Caco-2 (cell line): ENCODE data around the gene MORN1. TPM values are rescaled to one million over a fixed set of nuclear protein-coding genes. Genes with fewer than 3 reads are reported as not detected.

Source experiments
- BruUV-seq: library from RNA; stranded (reverse); fragments of 400-500 nt; replicated peaks from 2 replicates; lab custom pipeline; 2021; lab: Mats Ljungman, UMichigan
- CTCF ChIA-PET: fragments of 300-600 bp; sonication (Branson Sonifier 250); formaldehyde crosslinking; loops from one replicate; lab custom pipeline; 2022; ENCODE audit warnings: antibody characterized with exemption; lab: Charles Lee
- POLR2A ChIA-PET: fragments of 300-600 bp; sonication (Branson Sonifier 250); formaldehyde crosslinking; loops from one replicate; lab custom pipeline; 2022; ENCODE audit warnings: antibody characterized with exemption; lab: Charles Lee
- DNase-seq, 2 experiments: peaks; one replicate each; pipeline versions ENCODE4 v3.0.0 to v3.0.0-alpha.2; 2020 to 2022
- H3K27me3 ChIP-seq: replicated peaks from 2 replicates; pipeline ENCODE4 v1.6.0; 2011; ENCODE audit warnings: low read length; ENCODE audit not compliant: control insufficient read depth, insufficient read depth
- H3K36me3 ChIP-seq: 2 replicates; pipeline ENCODE4 v1.5.1; 2011; ENCODE audit warnings: low read length; ENCODE audit not compliant: control insufficient read depth, insufficient read depth
- H3K4me1 ChIP-seq: fragments of 250-450 bp; sonication (Bioruptor Pico); 2 replicates; pipeline ENCODE4 v1.5.1; 2020; ENCODE audit warnings: mild to moderate bottlenecking
- H3K4me3 ChIP-seq: 2 replicates; pipeline ENCODE4 v1.5.1; 2011; ENCODE audit warnings: low read depth, mild to moderate bottlenecking, control low read depth, low read length
- H3K9me3 ChIP-seq: fragments of 250-450 bp; sonication (Bioruptor Pico); 2 replicates; pipeline ENCODE4 v1.5.1; 2020; ENCODE audit warnings: mild to moderate bottlenecking, moderate library complexity
- H3K27ac Mint-ChIP-seq: one replicate; pipeline ENCODE4 v1.8.0; 2022; ENCODE audit warnings: mixed read lengths; ENCODE audit not compliant: unreplicated experiment
- H3K27me3 Mint-ChIP-seq: one replicate; pipeline ENCODE4 v1.8.0; 2022; ENCODE audit warnings: mixed read lengths; ENCODE audit not compliant: insufficient read depth, unreplicated experiment
- H3K36me3 Mint-ChIP-seq: one replicate; pipeline ENCODE4 v1.8.0; 2022; ENCODE audit warnings: mild to moderate bottlenecking, mixed read lengths; ENCODE audit not compliant: insufficient read depth, unreplicated experiment
- H3K4me1 Mint-ChIP-seq: one replicate; pipeline ENCODE4 v1.8.0; 2022; ENCODE audit warnings: low read depth, mixed read lengths; ENCODE audit not compliant: unreplicated experiment
- H3K4me3 Mint-ChIP-seq: one replicate; pipeline ENCODE4 v1.8.0; 2022; ENCODE audit warnings: mild to moderate bottlenecking, moderate library complexity, mixed read lengths; ENCODE audit not compliant: unreplicated experiment
- H3K9me3 Mint-ChIP-seq: one replicate; pipeline ENCODE4 v1.8.0; 2022; ENCODE audit warnings: mixed read lengths; ENCODE audit not compliant: unreplicated experiment
- intact Hi-C: fragments of 100-400 bp; cut with micrococcal nuclease; formaldehyde crosslinking; loops from one replicate; pipeline ENCODE4 v1.10.0; 2022; ENCODE audit not compliant: unreplicated experiment
- total RNA-seq: library from RNA; stranded (reverse); gene quantifications from 2 replicates; pipeline ENCODE4 v1.2.3, GENCODE V29; 2022
- TF ChIP-seq, protein P1 (sequence below), 2 experiments: fragments of 200-600 bp in 1 of 2; IDR thresholded peaks; 1 replicate in 1 of 2; 2 replicates in 1 of 2; pipeline versions ENCODE4 v1.5.1 to v1.8.0; 2011 to 2022; ENCODE audit warnings: antibody characterized with exemption in 1 of 2, control low read depth in 1 of 2, inconsistent platforms in 1 of 2, low read depth in 1 of 2, low read length in 1 of 2, mild to moderate bottlenecking in 1 of 2, moderate library complexity in 1 of 2; ENCODE audit not compliant: insufficient read depth in 1 of 2, severe bottlenecking in 1 of 2, unreplicated experiment in 1 of 2

Gene MORN1
- total RNA-seq, 1 experiment from 2014 or later = 8.6 TPM

- Mint-ChIP-seq H3K4me1 (no peaks in the 10 kb centered on the region), H3K9me3 (no peaks in the 10 kb centered on the region), H3K36me3 (no peaks in the 10 kb centered on the region), H3K27ac (no peak overlapping the region), H3K4me3 (no peak overlapping the region), H3K27me3 (peaks cover 6% of the 10 kb centered on the region)
- TF ChIP-seq, protein P1, sequence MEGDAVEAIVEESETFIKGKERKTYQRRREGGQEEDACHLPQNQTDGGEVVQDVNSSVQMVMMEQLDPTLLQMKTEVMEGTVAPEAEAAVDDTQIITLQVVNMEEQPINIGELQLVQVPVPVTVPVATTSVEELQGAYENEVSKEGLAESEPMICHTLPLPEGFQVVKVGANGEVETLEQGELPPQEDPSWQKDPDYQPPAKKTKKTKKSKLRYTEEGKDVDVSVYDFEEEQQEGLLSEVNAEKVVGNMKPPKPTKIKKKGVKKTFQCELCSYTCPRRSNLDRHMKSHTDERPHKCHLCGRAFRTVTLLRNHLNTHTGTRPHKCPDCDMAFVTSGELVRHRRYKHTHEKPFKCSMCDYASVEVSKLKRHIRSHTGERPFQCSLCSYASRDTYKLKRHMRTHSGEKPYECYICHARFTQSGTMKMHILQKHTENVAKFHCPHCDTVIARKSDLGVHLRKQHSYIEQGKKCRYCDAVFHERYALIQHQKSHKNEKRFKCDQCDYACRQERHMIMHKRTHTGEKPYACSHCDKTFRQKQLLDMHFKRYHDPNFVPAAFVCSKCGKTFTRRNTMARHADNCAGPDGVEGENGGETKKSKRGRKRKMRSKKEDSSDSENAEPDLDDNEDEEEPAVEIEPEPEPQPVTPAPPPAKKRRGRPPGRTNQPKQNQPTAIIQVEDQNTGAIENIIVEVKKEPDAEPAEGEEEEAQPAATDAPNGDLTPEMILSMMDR (IDR thresholded peaks at IDR 0.05; ENCODE audit: insufficient read depth in 1 of 2, low read depth in 1 of 2, low read length in 1 of 2, severe bottlenecking in 1 of 2, unreplicated experiment in 1 of 2) = no peak
- ChIA-PET POLR2A (no interaction called here), CTCF (no interaction called here)
- Histone ChIP-seq H3K27me3 (no peaks in the 10 kb centered on the region), H3K36me3 (no peaks in the 10 kb centered on the region), H3K4me3 (no peak overlapping the region), H3K4me1 (no peaks in the 10 kb centered on the region), H3K9me3 (peaks cover 4% of the 10 kb centered on the region; the same call in 1 of the 2 replicates)
- intact Hi-C loops = no loop called here
- BruUV-seq = no TSS peak
- no peak for DNase-seq
Observed at GRCh38 chr1:2433936-2434655, 42.7 kb upstream of the MORN1 start.

GRCh38 chr1:2433196-2433595, 41.8 kb upstream of the MORN1 start:
- intact Hi-C loops = no loop called here
- Mint-ChIP-seq H3K27me3 (peaks cover 6% of the 10 kb centered on the region), H3K27ac (no peak overlapping the region), H3K9me3 (no peaks in the 10 kb centered on the region), H3K4me1 (no peaks in the 10 kb centered on the region), H3K36me3 (no peaks in the 10 kb centered on the region), H3K4me3 (no peak overlapping the region)
- TF ChIP-seq, protein P1 (IDR thresholded peaks at IDR 0.05; ENCODE audit: insufficient read depth in 1 of 2, low read depth in 1 of 2, low read length in 1 of 2, severe bottlenecking in 1 of 2, unreplicated experiment in 1 of 2) = no peak
- no peak overlapping the region for H3K4me3 ChIP-seq
- peaks cover 4% of the 10 kb centered on the region; the same call in 1 of the 2 replicates for H3K9me3 ChIP-seq
- no peaks in the 10 kb centered on the region for H3K36me3 ChIP-seq
- DNase-seq = no peak
- H3K4me1 ChIP-seq = no peaks in the 10 kb centered on the region
- POLR2A ChIA-PET = no interaction called here
- BruUV-seq = no TSS peak
- H3K27me3 ChIP-seq = no peaks in the 10 kb centered on the region
- CTCF ChIA-PET = no interaction called here

DNA sequence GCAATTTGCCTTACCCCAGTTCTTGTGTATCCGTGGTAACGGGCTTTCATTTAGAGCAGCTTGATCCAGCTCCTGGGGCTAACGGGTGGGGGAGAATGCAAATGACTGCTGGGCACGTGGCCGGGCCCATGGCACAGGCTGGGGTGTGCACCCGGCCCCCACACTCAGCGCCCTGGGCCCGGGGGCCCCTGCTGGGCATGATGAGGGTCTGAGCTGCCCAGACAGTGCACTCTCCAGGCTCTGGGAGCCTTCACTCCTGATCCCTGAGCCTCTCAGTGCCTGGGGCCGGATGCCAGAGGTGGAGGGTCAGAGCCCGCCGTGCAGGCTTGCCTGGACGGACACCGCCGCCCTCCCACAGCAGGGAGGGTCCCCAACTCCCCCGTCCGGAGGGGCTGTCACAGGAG, 41.1 kb upstream of the MORN1 start:
- no TSS peak for BruUV-seq
- Histone ChIP-seq H3K27me3 (no peaks in the 10 kb centered on the region), H3K36me3 (no peaks in the 10 kb centered on the region), H3K4me1 (no peaks in the 10 kb centered on the region), H3K4me3 (no peak overlapping the region), H3K9me3 (peaks cover 4% of the 10 kb centered on the region; the same call in 1 of the 2 replicates)
- Mint-ChIP-seq H3K9me3 (no peaks in the 10 kb centered on the region), H3K36me3 (no peaks in the 10 kb centered on the region), H3K27ac (no peak overlapping the region), H3K27me3 (peaks cover 5% of the 10 kb centered on the region), H3K4me3 (no peak overlapping the region), H3K4me1 (no peaks in the 10 kb centered on the region)
- CTCF ChIA-PET = no interaction called here
- DNase-seq = no peak
- TF ChIP-seq, protein P1 (IDR thresholded peaks at IDR 0.05; ENCODE audit: insufficient read depth in 1 of 2, low read depth in 1 of 2, low read length in 1 of 2, severe bottlenecking in 1 of 2, unreplicated experiment in 1 of 2) = no peak
- intact Hi-C loops = no loop called here
- POLR2A ChIA-PET = no interaction called here
